Epithelial cell of proximal tubule (primary cell): Measurements from ENCODE around the gene SKAP1. TPM values are rescaled to one million over a fixed set of nuclear protein-coding genes. Genes with fewer than 3 reads are reported as not detected.

Experiments used
- DNase-seq: peaks from one replicate; pipeline ENCODE4 v3.0.0-alpha.2; 2011; ENCODE audit warnings: low read depth
- H3K4me3 ChIP-seq: 2 replicates; pipeline ENCODE4 v1.5.1; 2011; ENCODE audit warnings: low read depth, mild to moderate bottlenecking, low read length
- total RNA-seq: library from RNA; depleted of rRNA; stranded (reverse); fragments of >200 nt; gene quantifications from 2 replicates; pipeline ENCODE4 v1.2.3, GENCODE V29; 2015
- TF ChIP-seq, protein P1 (sequence below): conservative IDR thresholded peaks from 2 replicates; pipeline ENCODE4 v1.5.1; 2012; ENCODE audit warnings: low read depth, mild to moderate bottlenecking, low read length

SKAP1 gene
- total RNA-seq, 1 donor from 2014 or later = 11.4 TPM

DNA sequence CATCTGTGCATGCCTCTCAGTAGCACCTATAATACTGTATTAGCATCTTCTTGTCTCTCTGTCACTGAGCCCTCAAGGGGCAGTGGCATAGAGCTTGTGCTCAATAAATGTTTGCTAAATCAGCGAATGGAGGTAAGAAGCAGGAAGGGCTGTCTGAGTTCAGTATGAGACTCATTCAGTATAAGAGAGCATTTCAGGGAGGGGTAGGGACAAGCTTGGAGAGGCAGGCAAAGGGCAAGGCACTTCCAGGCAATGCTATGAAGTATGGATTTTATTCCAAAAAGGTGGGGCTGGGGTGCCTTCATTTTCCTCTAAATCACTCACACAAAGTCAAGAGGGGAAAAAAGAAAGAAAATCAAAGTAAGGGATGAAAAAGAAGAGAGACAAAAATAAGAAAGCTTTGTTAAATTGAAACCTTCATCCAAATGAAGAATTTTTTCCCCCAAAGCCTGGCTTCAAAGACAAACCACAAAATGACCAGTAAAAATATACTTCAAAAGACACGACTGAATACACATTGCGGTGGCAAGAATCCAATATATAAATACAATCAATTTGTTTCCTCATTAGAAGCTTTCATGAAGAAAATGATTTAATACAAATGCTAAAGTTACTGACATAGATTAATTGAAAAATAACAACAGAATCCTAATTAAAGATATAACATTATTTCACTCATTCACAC lies 51.2 kb downstream of the SKAP1 start:
- no peak overlapping the region for H3K4me3 ChIP-seq
- TF ChIP-seq, protein P1, sequence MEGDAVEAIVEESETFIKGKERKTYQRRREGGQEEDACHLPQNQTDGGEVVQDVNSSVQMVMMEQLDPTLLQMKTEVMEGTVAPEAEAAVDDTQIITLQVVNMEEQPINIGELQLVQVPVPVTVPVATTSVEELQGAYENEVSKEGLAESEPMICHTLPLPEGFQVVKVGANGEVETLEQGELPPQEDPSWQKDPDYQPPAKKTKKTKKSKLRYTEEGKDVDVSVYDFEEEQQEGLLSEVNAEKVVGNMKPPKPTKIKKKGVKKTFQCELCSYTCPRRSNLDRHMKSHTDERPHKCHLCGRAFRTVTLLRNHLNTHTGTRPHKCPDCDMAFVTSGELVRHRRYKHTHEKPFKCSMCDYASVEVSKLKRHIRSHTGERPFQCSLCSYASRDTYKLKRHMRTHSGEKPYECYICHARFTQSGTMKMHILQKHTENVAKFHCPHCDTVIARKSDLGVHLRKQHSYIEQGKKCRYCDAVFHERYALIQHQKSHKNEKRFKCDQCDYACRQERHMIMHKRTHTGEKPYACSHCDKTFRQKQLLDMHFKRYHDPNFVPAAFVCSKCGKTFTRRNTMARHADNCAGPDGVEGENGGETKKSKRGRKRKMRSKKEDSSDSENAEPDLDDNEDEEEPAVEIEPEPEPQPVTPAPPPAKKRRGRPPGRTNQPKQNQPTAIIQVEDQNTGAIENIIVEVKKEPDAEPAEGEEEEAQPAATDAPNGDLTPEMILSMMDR = no peak
- DNase-seq = no peak

DNA sequence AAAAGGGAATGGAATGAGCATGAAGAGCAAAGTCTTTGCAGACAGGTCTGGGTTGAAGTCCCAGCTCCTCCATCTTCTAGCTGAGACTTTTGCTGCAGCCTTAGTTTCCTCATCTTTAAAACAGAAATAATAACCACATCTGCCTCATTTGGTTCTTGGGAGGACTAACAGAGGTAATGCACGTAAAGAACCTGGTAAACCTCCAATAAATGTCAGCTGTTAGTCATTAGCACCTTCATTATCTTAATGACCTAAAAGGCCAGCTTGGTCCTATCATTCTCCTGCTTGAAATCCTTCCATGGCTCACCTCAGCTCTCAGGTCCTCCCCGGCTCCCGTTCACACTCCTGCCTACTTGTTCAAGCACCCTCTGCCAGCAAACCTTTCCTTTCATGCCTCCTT lies 51.8 kb downstream of the SKAP1 start:
- TF ChIP-seq, protein P1 = no peak
- DNase-seq = no peak
- no peak overlapping the region for H3K4me3 ChIP-seq

DNA sequence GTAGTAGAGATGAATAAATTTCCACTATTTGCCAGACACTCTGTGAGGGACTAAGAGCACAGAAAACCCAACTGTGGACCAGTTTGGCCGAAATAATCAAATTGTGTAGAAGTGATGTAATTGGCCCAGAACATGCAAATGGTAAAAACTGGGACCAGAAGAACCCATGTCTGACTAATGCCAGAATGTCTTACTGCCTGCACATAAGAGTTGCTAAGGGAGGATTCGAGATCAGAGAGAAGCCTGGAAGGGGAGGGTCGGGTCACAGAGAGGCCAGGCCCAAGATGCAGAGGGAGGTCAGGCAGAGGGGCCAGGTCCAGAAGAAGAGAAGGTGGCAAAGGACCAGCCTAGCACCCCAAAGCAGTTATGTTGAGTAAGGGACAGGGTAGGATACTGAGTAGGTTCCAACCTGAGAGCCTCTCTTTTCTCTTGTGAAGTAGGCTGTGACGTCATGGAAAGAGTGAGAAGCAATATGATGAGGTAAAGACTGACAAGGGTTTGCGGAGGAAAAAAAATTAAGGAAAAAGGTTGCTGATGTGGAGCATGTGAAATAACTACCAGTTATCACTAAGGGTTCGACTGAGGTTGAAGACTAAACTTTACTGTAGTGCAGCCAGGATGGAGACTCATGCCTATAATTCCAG lies 53.2 kb downstream of the SKAP1 start:
- H3K4me3 ChIP-seq = no peak overlapping the region
- TF ChIP-seq, protein P1 = no peak
- no peak for DNase-seq

DNA sequence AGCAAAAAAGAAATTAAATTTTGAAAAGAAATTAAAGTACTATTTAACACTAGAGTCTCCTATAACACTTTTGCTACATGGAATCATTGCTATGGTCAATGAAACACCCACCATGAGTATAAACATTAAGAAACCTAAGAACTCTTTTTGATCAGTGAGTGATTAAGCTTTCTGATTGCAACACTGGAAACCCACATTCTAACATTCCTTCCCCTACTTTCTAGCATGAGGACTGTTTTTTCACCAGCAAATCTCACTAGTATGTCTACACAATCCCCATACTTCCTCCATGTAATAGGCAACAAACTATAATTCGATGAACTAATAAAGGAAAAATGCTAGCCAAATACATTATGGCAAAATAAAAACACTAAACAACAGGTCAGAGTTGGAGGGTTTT lies 54.7 kb downstream of the SKAP1 start:
- no peak overlapping the region for H3K4me3 ChIP-seq
- TF ChIP-seq, protein P1 = no peak
- peak; percentile 79 for DNase-seq

DNA sequence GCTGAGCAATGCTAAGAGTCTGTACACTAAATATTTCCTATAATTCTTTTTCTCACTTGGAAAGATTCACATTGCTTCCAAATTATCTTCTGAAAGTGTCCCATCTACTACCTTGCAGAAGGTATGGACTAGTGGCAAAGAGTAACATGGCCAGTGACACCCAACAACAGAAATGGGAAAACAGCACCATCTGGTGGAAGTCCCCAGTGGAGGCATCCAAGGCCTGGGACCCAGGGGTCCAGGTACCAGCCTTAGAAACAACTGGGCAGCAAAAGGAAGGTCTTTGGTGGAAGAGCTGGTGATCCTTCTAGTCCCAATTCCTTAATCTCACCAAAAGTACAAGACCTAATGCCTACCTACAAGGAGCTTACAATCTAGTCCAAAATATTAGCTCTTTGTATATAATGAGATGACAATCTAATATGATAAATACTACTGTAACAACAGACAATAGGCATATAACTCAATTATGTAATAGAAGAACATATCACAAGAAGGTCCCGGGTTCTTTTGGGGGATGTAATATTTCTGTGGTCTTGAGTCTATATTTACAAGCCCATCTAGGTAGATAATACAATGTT lies 55.3 kb downstream of the SKAP1 start:
- H3K4me3 ChIP-seq = no peak overlapping the region
- DNase-seq = no peak
- TF ChIP-seq, protein P1 = peak; percentile 60

DNA sequence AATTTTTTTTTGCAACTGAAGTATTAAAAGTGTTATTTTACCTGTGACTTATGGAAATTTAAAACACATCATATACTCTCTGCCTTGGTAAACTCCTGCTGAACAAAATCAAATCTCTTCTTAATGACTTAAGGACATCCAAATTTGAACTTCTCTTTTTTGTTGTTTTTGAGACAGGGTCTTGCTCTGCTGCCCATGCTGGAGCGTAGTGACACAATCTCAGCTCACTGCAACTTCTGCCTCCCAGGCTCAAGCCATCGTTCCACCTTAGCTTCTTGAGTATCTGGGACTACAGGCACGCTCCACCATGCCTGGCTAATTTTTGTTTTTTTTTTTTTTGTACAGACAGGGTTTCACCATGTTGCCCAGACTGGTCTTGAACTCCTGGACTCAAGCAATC lies 56.1 kb downstream of the SKAP1 start:
- TF ChIP-seq, protein P1 = no peak
- no peak overlapping the region for H3K4me3 ChIP-seq

More for the DNA sequence above, 56.1 kb downstream of the SKAP1 start:
- no peak for DNase-seq
